ENCODE data around the gene LHFPL5. TPM values are rescaled to one million over a fixed set of nuclear protein-coding genes. Genes with fewer than 3 reads are reported as not detected.
A peak's percentile ranks its signal among the peaks of the same experiment; 100 is the strongest.

LHFPL5 gene
- total RNA-seq, 2 donors from 2014 or later, result 5.6 to 6.2 TPM

DNA sequence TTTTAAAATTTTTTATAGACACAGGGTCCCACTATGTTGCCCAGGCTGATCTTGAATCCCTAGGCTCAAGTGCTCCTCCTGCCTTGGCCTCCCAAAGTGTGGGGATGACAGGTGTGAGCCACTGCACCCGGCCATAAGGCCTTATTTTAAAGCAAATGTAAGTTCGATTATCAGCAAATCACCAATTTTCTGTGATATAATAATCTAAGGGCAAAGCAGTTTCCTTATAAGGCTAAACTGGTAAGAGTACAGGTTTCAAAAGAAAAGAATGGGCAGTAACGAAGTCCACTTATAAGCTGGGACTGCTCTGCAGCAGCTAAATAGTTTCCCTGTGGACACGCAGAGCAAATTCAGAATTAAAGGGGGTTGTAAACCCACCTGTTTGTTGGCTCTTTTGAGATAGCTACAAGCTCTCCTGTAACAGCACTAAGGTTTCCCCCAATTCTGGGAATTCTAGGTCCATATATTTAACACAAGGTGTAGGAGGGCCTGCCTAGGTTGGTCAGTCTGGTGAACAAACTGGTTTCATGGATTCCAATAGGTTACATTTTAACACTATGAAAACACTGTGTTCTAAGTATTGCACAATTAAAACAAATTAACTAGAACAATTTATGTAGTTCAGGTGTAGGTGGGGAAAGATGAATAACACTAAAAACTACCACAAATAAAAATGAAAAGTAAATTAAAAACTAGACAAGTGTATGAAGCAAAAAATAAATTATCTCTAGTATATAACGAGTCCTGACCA is 26.3 kb downstream of the LHFPL5 start:
- TF ChIP-seq POLR2A (IDR thresholded peaks at IDR 0.05), result no peak
- TF ChIP-seq, protein P1, sequence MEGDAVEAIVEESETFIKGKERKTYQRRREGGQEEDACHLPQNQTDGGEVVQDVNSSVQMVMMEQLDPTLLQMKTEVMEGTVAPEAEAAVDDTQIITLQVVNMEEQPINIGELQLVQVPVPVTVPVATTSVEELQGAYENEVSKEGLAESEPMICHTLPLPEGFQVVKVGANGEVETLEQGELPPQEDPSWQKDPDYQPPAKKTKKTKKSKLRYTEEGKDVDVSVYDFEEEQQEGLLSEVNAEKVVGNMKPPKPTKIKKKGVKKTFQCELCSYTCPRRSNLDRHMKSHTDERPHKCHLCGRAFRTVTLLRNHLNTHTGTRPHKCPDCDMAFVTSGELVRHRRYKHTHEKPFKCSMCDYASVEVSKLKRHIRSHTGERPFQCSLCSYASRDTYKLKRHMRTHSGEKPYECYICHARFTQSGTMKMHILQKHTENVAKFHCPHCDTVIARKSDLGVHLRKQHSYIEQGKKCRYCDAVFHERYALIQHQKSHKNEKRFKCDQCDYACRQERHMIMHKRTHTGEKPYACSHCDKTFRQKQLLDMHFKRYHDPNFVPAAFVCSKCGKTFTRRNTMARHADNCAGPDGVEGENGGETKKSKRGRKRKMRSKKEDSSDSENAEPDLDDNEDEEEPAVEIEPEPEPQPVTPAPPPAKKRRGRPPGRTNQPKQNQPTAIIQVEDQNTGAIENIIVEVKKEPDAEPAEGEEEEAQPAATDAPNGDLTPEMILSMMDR (IDR thresholded peaks at IDR 0.05), result no peak
- Histone ChIP-seq H3K27me3 (no peaks in the 10 kb centered on the region), H3K4me1 (peaks cover 23% of the 10 kb centered on the region), H3K27ac (peak overlapping the region in 3 of 4 donors; percentile 14 to 35 (median 19)), H3K36me3 (replicated peaks in 1 of 2; ENCODE audit: insufficient read depth in 1 of 2, low read depth in 2 of 2) (peaks cover 0 to 3% of the 10 kb centered on the region in 2 donors), H3K9me3 (no peaks in the 10 kb centered on the region), H3K4me3 (no peak overlapping the region)
- no peak for DNase-seq
- WGBS, 2 donors, result 79 to 85% methylated on average over 5 of the region's 5 CpGs
- intact Hi-C loops (cut with DNase I), result no loop called here
- ATAC-seq, result peak; percentile 82

DNA sequence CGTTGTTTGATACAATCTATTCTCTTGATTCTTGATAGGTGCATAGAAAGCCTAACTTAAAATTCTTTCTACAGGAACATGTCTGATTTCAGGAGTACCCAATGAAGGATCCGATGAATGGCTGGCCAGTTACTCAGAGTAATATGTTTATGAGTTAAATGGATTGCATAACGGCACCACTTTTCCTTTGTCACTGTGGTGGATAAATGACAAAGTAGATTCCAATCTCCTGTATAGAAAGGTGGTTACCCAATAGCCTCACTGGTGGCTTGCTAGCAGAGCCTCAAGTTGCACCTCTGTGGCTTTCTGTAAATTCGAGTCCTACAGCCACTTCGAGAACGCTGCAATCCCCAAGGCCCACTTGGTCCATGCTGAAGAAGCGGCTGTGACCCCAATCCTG is 28.4 kb downstream of the LHFPL5 start:
- ATAC-seq (no peak), DNase-seq (no peak)
- Histone ChIP-seq H3K9me3 (no peaks in the 10 kb centered on the region), H3K36me3 (replicated peaks in 1 of 2; ENCODE audit: insufficient read depth in 1 of 2, low read depth in 2 of 2) (peaks cover 0 to 3% of the 10 kb centered on the region in 2 donors), H3K27ac (no peak overlapping the region), H3K4me1 (peaks cover 31% of the 10 kb centered on the region), H3K4me3 (no peak overlapping the region), H3K27me3 (no peaks in the 10 kb centered on the region)
- TF ChIP-seq, protein P1 (IDR thresholded peaks at IDR 0.05), result no peak
- no peak for TF ChIP-seq POLR2A (IDR thresholded peaks at IDR 0.05)
- intact Hi-C loops (cut with DNase I), result no loop called here
- 80 to 86% methylated on average over 7 of the region's 7 CpGs for WGBS, 2 donors

DNA sequence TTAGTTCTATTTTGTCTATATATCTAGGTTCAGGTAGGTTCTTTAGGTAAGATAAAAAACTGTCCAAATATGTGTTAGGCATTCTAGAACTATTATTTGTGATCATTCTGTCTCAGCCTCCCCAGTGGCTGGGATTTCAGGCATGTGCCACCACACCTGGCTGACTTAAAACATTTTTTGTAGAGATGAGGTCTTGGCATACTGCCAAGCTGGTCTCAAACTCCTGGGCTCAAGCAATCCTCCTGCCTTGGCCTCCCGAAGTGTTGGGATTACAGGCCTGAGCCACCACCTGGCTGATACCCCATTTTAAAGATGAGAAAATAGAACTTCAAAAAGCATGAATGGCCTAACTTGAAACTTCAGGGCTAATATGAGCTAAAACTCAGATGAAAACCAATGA is 33.9 kb downstream of the LHFPL5 start:
- 31 to 33% methylated on average over 1 of the region's 1 CpG for WGBS, 2 donors
- Histone ChIP-seq H3K4me1 (peaks cover 35% of the 10 kb centered on the region), H3K27ac (no peak overlapping the region), H3K27me3 (no peaks in the 10 kb centered on the region), H3K9me3 (no peaks in the 10 kb centered on the region), H3K36me3 (replicated peaks in 1 of 2; ENCODE audit: insufficient read depth in 1 of 2, low read depth in 2 of 2) (peaks cover 0 to 3% of the 10 kb centered on the region in 2 donors), H3K4me3 (no peak overlapping the region)
- DNase-seq (no peak), ATAC-seq (no peak)
- intact Hi-C loops (cut with DNase I), result no loop called here
- no peak for TF ChIP-seq POLR2A (IDR thresholded peaks at IDR 0.05)
- TF ChIP-seq, protein P1 (IDR thresholded peaks at IDR 0.05), result no peak

DNA sequence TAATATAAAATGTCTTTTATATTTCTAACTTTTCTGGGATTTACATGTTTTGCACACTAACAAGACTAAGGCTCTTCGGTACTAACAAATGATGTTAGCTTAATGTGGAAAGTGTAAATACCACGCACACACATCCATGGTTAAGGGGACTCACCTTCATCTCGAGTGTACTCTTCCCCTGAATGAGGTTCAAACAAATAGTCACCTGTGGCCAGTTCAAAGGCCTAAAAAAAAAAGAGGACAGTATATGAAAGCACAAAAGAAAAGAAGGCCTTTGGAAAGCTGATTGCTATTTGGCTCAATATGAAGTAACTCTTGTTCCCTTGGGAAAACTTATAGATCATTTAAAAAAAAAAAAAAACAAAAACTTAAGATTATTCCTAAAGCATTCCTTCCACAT is 37.2 kb downstream of the LHFPL5 start:
- H3K27ac ChIP-seq, result no peak overlapping the region
- TF ChIP-seq, protein P1 (IDR thresholded peaks at IDR 0.05), result no peak
- TF ChIP-seq POLR2A (IDR thresholded peaks at IDR 0.05), result no peak
- H3K9me3 ChIP-seq, result no peaks in the 10 kb centered on the region
- peaks cover 28% of the 10 kb centered on the region for H3K4me1 ChIP-seq
- H3K27me3 ChIP-seq, result no peaks in the 10 kb centered on the region
- no peaks in the 10 kb centered on the region for H3K36me3 ChIP-seq (replicated peaks in 1 of 2; ENCODE audit: insufficient read depth in 1 of 2, low read depth in 2 of 2)
- 79 to 83% methylated on average over 3 of the region's 3 CpGs for WGBS, 2 donors
- intact Hi-C loops (cut with DNase I), result no loop called here
- no peak for ATAC-seq
- no peak for DNase-seq
- no peak overlapping the region for H3K4me3 ChIP-seq

DNA sequence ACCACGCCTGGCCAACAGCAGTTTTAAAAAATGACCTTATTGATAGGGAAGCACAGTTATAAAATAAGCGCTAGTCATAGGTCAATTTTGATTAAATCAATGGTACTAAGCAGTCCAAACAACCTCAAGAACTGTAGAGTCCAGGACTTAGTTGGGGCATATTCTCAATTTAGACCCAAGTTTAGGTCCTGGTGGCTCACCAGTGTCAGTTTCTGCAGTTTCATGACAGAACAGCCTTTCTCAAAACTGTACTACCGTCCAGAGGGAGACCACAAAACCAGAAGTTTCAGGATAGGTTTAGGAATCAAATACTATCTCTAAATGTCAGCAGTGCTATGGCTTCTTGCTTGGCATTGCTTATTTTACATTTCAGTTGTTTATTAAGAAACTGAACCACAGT is 39.1 kb downstream of the LHFPL5 start:
- 86 to 91% methylated on average over 3 of the region's 3 CpGs for WGBS, 2 donors
- no peak for ATAC-seq
- H3K9me3 ChIP-seq, result no peaks in the 10 kb centered on the region
- H3K4me3 ChIP-seq, result no peak overlapping the region
- H3K27me3 ChIP-seq, result no peaks in the 10 kb centered on the region
- TF ChIP-seq POLR2A (IDR thresholded peaks at IDR 0.05), result no peak
- TF ChIP-seq, protein P1 (IDR thresholded peaks at IDR 0.05), result no peak
- DNase-seq, result no peak
- intact Hi-C loops (cut with DNase I), result no loop called here
- peaks cover 14% of the 10 kb centered on the region for H3K4me1 ChIP-seq
- H3K27ac ChIP-seq, result no peak overlapping the region
- no peaks in the 10 kb centered on the region for H3K36me3 ChIP-seq (replicated peaks in 1 of 2; ENCODE audit: insufficient read depth in 1 of 2, low read depth in 2 of 2)

Data from body of pancreas (tissue), 4 donors.